CD4-positive, alpha-beta T cell treated with Interleukin-6 for 4 hours (primary cell): ENCODE data around the gene TYK2.
"Not testable (repeated sequence)": the region's sequence is repeated elsewhere in the genome, so short reads cannot be mapped to it uniquely, and the experiment has no call there.

Experiments used
- DNase-seq: peaks from one replicate; pipeline ENCODE4 v3.0.0-alpha.2; 2020; ENCODE audit warnings: mixed read lengths

The TYK2 gene

DNA sequence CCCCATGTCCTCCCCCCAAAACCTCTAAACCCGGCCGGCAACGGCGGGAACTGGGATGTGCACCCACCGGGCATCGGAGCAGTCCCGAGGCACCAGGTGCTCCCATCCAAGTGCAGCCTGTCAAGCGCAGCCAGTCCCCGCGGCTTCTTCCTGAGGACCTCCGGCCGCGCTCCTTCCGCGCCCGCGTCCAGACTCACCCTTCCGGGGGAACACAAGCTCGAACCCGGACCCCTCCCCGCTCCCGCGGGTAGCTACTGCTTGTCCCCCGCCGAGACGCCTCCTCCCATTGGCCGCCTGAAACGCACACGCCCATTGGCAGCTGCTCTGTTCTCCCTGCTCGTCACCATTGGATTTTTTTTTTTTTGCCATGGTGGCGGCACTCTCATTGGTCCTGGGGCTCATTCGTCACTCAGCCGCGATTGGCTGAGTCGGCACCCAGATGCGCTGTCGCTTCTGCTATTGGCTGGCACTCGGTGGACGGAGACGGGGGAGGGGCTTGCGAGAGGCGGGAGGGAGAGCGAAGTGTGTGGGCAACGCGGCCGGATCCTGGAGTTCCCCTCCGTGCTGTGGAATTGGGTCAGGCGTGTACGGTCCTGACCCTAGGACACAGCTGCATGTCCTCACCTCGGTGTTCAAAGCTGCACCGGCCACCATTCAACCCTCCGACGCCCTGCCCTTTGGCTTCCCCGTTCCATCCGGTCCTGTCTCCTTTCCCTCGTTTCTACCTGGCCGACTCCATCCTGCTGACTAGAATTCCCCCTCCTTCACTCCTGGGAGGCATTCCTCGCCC is at the start of gene TYK2:
Gene TYK2 (minus strand): TSS at position 260 of the 790 bp plus-strand sequence. CDS start 2,166 bp downstream, outside the sequence.
- peak; percentile 94 for DNase-seq

DNA sequence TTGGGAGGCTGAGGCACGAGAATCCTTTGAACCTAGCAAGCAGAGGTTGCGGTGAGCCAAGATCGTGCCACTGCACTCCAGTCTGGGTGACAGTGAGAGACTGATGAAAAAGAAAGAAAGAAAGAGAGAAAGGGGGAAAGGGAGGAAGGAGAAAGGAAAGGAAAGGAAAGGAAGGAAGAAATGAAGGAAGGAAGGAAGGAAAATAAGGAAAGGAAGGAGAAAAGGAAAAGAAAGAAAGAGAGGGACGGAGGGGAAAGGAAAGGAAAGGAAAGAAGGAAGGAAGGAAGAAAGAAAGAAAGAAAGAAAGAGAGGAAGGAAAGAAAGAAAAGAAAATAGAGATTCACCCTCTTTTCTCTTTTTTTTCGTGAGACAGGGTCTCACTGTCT is 48.6 kb upstream of the TYK2 start:
- no peak for DNase-seq

DNA sequence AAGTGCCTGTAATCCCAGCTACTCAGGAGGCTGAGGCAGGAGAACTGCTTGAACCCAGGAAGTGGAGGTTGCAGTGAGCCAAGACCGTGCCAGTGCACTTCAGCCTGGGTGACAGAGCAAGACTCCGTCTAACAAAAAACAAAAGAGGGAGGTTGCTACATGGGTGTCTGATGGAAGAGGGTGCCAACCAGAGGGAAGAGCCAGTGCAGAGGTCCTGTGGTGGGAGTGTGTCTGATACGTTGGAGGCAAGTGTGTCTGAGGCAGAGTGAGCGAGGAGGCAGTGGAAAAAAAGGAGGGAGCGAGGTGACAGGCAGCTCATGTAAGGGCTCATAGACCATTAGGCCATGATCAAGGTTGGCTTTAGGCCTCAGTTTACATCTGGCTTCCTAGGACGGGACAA is 46.8 kb upstream of the TYK2 start:
- no peak for DNase-seq

DNA sequence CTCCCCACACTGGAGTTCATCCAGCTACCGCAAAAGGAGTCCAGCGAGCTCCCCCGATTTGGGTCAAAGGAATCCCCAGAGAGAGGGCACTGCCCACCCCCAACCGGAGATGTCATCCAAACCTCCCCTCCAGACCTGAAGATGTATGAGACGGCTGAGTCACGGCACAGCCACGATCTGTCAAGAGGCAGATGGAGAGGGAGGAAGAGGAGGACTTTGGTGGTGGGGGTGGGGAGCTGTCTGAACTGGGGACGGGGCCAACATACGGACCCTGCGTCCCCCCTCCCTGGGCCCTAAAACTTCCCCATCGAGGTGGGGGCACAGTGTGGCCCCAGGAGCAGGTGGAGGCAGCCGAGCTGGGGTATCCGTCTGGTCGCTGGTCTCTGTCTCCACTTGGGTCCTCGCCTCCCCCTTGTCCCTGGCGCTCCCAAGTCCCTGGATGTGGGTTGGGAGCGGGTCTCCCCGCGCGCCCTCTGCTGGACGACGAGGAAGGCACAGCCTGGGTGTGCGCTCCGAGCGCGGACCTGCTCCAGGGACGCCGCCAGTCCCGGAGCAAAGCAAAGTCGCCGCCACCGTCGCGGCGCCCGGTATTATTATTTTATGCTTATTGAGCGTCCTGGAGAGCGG is 43.8 kb upstream of the TYK2 start:
- DNase-seq = peak; percentile 76

DNA sequence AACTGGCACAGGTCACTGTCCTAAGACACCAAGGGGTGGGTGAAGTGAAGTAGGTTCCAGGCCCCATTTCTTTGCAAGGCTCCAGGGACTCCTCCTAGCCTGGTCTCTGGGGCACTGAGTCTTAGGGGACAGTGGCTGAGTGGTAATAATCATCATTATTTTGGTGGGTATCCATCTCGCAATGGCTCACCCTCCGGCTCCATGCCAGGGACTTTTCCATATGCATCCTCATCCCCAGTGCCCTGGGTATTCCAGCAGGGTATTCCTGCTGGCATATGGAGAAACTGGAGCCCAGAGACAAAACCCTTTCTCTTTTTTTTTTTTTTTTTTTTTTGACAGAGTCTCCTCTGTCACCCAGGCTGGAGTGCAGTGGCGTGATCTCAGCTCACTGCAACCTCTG is 42.5 kb upstream of the TYK2 start:
- no peak for DNase-seq

DNA sequence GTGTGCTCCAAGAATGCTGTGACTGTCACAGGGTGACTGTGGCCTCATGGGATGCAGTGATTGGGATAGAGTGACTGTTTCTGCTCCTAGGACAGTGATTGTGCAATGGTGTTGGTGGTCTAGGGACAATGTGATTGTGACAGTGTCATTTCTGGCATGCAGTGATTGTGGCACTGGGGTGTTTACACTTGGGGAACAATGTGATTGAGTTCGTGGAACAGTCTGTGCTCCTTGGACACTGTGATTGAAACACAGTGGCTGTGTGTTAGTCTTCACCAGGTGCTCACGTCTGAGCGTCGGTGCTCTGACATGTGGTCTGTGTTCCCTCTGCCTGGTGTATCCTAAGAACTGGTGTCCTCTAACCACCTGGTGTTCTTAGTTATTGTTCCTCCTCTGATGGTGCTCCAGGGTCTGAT is 41.7 kb upstream of the TYK2 start:
- no peak for DNase-seq

DNA sequence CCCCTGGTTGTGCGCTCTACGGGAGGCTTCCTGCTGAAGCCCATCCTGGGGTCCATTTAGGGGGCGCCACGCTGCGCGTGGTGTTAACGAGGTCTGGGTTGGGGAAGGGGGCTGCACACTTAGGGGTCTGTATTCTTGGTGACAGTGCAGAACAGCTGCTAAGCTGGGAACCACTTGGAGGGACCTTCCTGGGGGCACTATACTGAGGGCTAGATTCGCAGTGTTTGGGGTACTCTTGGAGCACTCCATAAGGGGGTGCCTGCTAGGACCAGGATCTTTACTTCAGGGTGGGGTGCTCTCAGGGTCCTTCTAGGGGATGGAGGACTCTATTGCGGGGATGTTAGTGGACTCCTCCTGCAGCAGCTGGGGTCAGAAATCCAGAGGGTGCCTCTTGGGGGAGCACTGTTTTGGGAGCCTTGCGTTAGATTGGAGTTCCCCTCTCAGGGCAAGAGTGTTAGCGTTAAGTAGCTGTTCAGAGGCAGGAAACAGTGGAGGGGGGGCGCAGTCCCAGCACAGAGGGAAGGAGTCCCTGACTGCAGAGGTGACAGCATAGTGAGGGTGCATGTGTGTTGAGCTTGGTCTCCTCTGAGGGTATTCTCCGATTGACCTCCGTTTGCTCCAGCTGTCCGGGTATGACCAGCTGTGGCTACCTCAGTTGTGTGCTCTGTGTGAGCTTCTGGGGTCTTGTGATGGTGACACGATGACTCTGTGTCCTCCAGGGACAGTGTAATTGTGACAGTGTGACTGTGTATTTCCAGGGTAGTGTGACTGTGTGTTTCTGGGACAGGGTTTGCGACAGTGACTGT is 41.1 kb upstream of the TYK2 start:
- no peak for DNase-seq

DNA sequence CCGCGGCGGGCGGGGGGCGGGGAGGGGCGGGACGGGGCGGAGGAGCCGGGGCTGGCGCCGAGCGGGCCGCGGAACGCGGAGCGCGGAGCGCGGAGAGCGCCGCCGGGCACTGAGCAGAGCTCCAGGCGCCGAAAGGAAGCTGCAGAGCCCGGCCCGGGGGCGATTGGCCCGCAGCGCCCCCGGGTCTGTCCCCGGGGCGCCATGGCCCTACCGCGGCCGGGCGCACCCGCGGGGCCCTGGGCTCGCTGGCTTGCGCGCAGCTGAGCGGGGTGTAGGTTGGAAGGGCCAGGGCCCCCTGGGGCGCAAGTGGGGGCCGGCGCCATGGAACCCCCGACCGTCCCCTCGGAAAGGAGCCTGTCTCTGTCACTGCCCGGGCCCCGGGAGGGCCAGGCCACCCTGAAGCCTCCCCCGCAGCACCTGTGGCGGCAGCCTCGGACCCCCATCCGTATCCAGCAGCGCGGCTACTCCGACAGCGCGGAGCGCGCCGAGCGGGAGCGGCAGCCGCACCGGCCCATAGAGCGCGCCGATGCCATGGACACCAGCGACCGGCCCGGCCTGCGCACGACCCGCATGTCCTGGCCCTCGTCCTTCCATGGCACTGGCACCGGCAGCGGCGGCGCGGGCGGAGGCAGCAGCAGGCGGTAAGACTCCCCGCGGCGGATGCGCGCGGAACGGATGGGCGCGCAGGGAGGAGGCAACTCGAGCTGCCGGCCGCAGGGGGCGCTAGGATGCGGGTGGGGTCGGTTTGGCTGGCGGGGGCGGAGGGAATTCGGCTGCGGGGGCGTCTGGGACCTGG is 40.3 kb upstream of the TYK2 start, which contains the start of gene PDE4A:
Gene PDE4A (plus strand): TSS at position 95 of the 796 bp plus-strand sequence. CDS start 227 bp downstream, at position 322.
- DNase-seq = peak; percentile 43

DNA sequence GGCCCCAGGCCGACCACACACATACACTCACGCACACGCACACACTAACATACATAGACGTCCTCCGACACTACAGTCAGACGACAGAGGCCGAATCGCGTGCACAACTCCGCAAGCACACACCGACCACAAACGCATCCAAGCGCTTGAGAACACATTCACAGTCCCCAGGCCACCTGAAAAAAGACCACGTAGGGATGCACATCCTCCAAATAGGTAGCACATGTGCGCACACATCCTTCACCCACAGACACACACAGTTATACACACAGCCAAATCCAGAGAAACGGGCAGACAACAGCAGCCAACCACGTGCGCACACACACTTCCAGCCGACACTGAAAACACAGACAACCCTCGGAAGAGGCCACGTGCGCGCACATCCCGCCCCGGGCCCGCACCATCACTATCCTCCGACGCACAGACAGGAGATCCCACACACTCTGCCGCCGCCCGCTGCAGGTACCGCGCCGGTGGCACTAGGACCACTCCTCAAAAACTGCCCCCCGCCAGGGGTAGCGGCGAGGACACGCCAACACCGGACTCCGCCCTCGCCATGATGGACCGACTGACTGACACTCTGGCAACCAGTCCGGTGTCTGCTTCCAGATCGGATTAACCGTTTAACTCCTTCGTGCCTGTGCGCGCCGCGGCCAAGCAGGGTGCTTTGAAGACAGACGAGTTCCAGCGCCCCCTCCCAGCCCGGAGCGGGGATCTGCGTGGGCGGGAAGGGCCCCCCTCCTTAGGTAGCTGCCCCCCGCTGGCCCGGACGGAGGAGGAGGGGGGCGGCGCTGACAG is 39.5 kb upstream of the TYK2 start:
- DNase-seq = peak; percentile 27

DNA sequence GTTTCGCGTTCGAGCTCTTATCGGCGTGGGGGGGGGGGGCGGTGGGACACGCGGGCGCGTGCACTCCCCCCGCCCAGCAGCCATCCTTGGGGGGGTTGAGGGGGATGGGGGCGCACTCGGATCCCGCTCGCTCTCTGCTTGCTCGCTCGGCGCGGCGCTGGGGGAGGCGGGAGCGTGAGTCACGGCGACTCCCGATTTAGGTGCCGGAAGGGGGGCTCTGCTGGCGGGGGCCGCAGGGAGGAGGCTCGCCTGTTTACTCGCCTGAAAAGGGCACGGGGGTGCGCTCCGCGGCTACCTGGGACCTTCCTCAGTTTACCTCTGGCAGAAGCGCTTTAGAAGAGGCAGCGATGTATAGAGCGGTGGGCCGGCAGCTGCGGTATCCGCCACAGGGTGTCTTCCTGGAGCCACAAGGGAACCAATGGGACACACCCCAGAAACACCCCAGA is 38.9 kb upstream of the TYK2 start:
- peak; percentile 32 for DNase-seq

DNA sequence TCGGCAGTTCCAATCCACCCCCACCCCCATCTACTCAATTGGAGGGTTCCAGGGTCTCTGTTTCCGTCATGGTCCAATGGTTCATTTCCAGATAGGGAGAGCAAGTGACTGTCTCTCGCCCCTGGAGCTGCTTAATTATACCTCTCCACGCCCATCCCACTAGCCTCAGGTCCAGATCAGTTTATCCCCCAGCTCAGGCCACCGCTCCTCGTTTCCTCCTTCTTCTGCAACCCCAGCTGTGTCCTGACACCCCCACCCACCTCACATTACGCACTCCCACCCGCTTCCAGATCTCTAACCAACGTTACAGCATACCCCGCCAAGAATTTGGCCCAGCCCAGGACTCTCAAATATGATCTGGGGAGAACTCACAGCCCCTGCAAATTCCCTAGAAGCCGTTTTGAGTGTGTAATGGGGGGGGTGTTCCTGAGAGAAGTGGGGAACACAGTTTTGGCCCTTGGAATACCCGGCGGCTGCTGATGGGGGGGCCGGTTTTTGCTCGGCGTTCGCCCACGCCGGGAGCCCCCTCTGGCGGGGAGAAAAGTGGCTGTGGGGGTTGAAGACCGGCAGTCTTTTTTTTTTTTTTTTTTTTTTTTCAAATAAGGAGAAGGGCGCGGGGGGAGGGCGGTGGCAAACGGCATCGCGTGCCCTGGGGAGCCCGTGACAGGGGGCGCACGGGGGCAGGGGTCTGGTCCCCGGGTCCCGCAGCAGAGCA is 38.3 kb upstream of the TYK2 start:
- no peak for DNase-seq

DNA sequence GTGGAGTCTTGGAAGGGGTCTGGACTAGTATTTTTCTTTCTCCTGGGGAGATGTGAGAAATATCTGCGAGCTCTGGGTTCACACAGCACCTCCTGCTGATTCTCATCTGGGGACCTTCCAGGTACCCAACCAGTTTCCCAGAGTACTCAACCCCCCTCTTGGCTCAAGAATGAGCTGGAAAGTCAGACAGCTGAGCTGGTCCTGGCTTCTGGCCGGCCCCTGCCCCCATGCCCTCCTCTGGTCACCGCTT is 37.8 kb upstream of the TYK2 start:
- DNase-seq = no peak

DNA sequence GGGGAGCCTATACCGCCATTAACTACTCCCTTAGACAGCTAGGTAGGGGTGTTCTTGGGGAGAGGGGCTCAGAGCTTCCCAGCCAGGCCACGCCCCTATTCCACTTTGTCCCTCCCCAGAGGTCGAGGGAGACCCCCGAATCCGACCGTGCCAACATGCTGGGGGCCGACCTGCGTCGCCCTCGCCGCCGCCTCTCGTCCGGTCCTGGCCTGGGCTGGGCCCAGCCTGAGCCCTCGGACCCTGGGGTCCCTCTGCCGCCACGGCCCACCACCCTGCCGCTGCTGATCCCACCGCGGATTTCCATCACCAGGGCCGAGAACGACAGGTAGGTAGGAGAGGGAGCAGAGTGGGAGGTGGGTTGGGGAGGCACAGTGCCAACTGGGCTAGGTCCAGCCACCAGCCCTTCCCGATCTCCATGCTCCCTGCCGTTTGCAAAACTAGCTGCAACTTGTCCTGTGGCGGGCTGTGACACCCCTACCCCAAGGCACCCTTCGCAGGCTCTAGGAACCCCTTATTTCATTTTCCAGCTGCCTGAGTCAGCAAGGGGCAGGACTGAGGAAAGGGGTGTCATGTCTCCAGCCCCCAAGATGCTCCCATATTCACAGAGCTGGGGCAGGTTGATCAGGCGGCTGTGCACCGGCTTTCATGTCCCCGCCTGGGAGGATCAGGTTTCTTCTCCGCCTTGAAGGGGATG is 37.3 kb upstream of the TYK2 start:
- DNase-seq = no peak

DNA sequence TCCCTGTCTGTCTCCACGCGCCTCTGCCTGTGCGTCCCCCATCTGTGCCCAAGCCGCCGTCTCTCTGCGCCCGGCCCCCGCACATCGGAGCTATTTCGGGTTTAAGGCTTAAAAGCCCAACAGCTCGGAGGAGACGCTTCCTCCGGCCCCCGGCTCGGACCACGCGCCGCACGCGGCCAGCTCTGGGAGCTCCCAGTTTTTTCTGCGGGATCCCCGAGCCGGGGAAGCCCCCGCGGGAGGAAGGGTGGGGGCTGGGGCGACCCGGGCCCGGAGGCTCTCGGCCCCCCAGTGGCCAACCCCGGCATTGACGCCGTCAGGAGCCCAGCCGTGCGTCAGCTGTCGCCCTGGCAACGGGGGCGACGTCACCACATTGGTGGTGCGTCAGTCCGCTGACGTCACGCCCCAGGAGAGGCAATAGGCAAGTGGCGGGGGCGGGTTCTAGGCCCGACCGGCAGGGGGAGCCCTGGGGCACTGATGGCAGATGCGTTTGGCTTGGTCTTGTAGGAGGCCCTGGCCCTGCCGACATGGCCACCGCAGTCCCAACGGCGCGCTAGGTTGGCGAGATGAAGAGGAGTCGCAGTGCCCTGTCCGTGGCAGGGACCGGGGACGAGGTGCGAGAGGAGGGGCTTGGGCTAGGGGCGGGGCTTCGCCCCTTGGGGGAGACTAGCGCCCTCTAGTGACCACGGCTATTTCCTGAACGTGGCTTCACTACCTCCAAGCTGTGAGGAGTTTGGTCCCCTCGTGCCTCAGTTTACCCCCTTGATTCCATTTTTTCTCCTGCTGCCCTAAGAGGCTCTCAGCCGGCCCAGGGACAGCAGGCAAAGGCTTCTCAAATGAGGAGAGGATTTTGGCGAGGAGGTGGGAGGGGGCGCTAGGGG is 36.2 kb upstream of the TYK2 start:
- DNase-seq = peak; percentile 82

DNA sequence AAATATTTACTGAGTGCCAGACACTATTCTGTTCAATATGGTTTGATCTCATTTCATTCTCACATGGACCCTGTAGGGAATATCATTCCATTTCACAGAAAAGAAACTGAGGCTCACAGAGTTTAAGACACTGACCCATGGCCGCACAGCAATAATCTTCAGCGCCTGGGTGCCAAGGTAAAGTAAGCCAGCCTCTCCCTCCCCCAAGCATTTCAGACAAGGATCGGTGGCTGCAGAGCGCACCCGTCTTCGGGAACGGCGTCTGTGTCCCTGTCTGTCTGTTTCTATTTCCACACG is 35.7 kb upstream of the TYK2 start:
- no peak for DNase-seq

DNA sequence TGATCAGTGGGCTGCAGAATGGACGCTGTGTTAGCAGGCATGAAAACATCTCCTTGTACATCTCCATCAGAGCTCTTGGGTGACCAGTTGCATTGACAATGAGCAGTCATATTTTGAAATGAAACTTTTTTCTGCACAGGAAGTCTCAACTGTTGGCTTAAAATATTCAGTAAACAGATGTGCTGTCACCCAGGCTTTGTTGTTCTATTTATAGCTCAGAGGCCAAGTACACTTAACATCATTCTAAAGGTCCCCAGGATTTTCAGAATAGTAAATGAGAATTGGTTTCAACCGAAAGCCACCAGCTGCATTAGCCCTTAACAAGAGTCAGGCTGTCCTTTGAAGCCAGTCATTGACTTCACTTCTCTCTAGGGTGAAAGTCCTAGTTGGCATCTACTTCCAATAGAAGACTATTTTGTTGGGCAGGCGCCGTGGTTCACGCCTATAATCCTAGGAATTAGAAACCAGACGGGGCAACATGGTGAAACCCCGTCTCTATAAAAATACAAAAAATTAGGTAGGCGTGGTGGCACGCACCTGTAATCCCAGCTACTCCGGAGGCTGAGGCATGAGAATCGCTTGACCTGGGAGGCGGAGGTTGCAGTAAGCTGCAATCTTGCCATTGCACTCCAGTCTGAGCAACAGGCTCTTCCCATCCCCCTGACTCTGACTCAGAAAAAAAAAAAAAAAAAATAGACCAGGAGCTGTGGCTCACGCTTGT is 32.0 kb upstream of the TYK2 start:
- DNase-seq = no peak

DNA sequence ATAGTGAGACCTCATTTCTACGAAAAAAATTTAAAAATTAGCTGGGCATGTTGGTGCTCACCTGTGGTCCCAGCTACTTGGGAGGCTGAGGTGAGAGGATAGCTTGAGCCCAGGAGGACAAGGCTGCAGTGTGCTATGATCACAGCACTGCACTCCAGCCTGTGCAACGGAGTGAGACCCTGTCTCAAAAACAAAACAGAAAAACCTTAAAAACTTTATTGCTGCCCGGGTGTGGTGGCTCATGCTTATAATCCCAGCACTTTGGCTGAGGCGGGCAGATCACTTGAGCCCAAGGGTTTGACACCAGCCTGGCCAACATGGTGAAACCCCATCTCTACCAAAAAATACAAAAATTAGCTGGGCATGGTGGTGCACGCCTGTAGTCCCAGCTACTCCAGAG is 30.9 kb upstream of the TYK2 start:
- DNase-seq = not testable (repeated sequence)

DNA sequence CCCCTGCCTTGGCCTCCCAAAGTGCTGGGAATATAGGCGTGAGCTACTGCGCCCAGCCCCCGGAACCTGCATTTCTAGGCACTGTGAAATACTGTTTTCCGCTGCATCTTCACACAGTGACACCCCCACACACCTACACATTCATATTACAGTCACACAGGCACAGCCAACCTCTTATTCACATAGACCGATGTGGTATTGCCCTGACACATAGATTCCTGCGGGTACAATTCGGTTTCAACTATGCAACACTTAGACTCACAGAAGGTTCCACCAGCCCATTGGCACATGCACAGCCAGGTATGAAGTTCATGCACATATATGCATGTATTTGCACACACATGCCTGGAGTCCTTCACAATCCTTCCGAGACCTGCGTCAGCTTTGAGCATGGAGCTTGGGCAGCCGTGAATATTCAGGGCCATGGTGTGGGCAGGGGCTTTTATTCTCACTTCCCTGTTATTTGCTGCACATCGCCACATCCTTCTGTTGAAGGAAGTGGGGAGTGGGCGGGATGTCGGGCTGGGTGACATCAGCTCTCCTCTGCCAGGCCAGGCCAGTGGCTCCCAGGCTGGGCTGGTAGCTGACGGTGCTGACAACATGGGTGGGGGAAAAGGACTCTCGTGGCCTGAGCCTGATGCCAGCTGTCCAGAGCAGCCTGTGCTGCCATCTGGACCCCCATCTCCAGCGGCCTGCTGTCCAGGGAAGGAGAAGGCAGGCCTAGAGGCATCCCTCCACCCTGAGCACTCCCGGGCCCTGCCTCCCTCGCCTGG is 28.3 kb upstream of the TYK2 start:
- peak; percentile 70 for DNase-seq
